ENCODE data around the gene SLC25A13. TPM values are rescaled to one million over a fixed set of nuclear protein-coding genes. Genes with fewer than 3 reads are reported as not detected.

Gene SLC25A13
- total RNA-seq, 2 donors from 2014 or later = 94.3 to 114 TPM

DNA sequence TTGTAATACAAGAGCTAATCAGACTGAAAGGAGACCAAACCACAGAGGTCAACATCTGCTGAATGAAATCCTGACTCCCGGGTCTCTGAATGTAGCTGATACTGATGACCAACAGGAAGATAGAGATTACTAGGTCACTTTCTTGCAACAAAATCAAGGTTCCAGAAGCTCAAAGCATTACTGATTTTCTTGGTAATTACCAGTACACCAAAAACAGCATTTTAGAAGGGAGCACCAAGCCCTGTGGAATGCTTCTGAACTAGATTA lies 177.7 kb downstream of the SLC25A13 start:
- peak overlapping the region; percentile 85 for H3K27ac Mint-ChIP-seq
- H3K27me3 ChIP-seq (ENCODE audit: control insufficient read depth, insufficient read depth, low read length, poor library complexity, severe bottlenecking) = no peaks in the 10 kb centered on the region

DNA sequence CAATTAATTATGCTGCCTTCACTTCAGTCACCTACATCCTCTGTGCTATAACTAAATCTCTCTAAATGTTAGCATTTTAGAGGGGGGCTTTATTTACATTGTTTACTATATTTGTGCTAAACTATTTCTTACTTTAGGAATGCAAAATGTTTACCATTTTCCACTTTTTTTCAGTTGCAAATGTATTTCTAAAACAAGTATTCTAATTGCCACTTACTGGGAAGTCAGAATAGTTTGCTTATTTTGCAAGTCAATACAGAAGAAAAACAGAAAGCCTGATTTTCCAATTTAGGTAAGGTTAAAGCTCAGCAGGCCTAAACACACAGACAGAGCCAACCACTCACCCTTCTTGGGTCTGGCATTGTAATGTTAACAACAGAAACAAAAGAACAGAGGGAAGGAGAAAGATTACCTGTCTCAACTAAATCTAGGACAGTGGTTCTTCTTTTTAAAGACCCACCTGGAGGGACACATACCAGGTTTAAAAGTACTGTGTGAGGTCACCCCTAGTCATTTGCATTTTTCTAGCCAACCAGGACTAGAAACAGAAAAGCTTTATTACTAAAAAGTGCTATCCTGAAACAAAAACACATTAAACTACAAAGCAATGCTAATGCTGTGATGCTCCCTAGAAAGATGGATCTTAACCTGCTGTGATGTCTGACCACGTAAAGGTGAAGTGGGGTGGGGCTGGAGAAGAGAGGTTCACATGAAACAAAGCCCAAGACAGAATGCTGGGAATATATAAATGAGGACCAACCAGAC lies 178.2 kb downstream of the SLC25A13 start:
- no peak overlapping the region for H3K4me3 Mint-ChIP-seq
- 0 to 14% methylated on average over 1 of the region's 1 CpG for WGBS, 2 experiments (ENCODE audit: insufficient coverage in 1 of 2, insufficient read length in 1 of 2)
- no peaks in the 10 kb centered on the region for H3K9me3 ChIP-seq (ENCODE audit: control insufficient read depth, low read length)
- H3K27me3 ChIP-seq (ENCODE audit: control insufficient read depth, insufficient read depth, low read length, poor library complexity, severe bottlenecking) = no peaks in the 10 kb centered on the region
- H3K27me3 Mint-ChIP-seq (ENCODE audit: insufficient read depth) = peaks cover 65% of the 10 kb centered on the region
- H3K4me1 Mint-ChIP-seq = peaks cover 30% of the 10 kb centered on the region
- peaks cover 11% of the 10 kb centered on the region for H3K4me1 ChIP-seq (ENCODE audit: control insufficient read depth, insufficient read depth, low read length)
- no peak for TF ChIP-seq CTCF (conservative IDR thresholded peaks at IDR 0.05)
- H3K27ac ChIP-seq (ENCODE audit: low read depth, low read length) = no peak overlapping the region
- H3K9me3 Mint-ChIP-seq = peaks cover 2% of the 10 kb centered on the region
- H3K9ac ChIP-seq (ENCODE audit: extremely low read depth, low read length, poor library complexity, severe bottlenecking) = no peak overlapping the region
- peaks cover 60% of the 10 kb centered on the region for H3K36me3 ChIP-seq (ENCODE audit: control insufficient read depth, insufficient read depth, low read length)
- H3K36me3 Mint-ChIP-seq (ENCODE audit: low read depth) = peaks cover 48% of the 10 kb centered on the region
- peak overlapping the region; percentile 2 for H3K4me3 ChIP-seq (ENCODE audit: low read length)
- DNase-seq = peak; percentile 71
- H3K27ac Mint-ChIP-seq = peak overlapping the region; percentile 85

More for the DNA sequence above, 177.7 kb downstream of the SLC25A13 start:
- peaks cover 36% of the 10 kb centered on the region for H3K4me1 Mint-ChIP-seq
- H3K36me3 ChIP-seq (ENCODE audit: control insufficient read depth, insufficient read depth, low read length) = peaks cover 56% of the 10 kb centered on the region
- TF ChIP-seq CTCF (conservative IDR thresholded peaks at IDR 0.05) = no peak
- H3K4me3 ChIP-seq (ENCODE audit: low read length) = peak overlapping the region; percentile 2
- H3K27ac ChIP-seq (ENCODE audit: low read depth, low read length) = no peak overlapping the region
- no peaks in the 10 kb centered on the region for H3K9me3 ChIP-seq (ENCODE audit: control insufficient read depth, low read length)
- WGBS, 2 experiments (ENCODE audit: insufficient coverage in 1 of 2, insufficient read length in 1 of 2) = 33 to 45% methylated on average over 1 of the region's 1 CpG
- peaks cover 2% of the 10 kb centered on the region for H3K9me3 Mint-ChIP-seq
- H3K27me3 Mint-ChIP-seq (ENCODE audit: insufficient read depth) = peaks cover 65% of the 10 kb centered on the region
- H3K36me3 Mint-ChIP-seq (ENCODE audit: low read depth) = peaks cover 45% of the 10 kb centered on the region
- H3K4me1 ChIP-seq (ENCODE audit: control insufficient read depth, insufficient read depth, low read length) = peaks cover 15% of the 10 kb centered on the region
- no peak overlapping the region for H3K9ac ChIP-seq (ENCODE audit: extremely low read depth, low read length, poor library complexity, severe bottlenecking)
- no peak for DNase-seq
- no peak overlapping the region for H3K4me3 Mint-ChIP-seq

DNA sequence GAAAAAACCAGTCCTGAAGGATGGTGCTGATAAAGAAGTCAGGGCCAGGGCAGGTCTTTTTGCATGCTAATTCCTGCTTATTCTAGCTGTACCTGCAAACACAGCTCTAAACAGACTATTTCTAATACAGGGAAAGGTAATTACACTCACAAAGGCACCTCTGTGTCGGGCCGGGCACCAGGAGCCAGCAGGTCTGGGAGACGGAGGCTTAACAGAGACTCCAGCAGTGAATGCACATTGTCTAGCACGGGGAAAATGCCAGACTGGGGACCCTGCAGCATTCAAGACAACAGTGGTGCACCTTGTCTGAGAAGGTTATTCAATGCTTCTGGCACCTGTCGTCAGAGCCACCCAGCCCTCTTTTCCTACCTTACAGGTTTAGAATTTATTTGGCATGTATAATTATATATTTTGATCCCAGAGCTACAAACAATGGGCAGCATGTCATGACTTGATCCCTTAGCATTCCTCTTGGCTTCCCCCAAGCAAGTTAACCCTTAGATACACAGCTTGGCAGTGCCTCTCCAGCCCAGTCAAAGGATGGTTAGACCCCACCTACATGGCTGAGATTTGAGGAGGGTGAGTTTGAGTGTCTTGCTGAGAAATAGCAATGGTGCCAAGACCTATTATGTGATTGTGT lies 185.2 kb downstream of the SLC25A13 start:
- no peak overlapping the region for H3K4me3 ChIP-seq (ENCODE audit: low read length)
- H3K4me3 Mint-ChIP-seq = no peak overlapping the region
- peaks cover 60% of the 10 kb centered on the region for H3K36me3 ChIP-seq (ENCODE audit: control insufficient read depth, insufficient read depth, low read length)
- 75 to 96% methylated on average over 4 to 5 of the region's 5 CpGs for WGBS, 2 experiments (ENCODE audit: insufficient coverage in 1 of 2, insufficient read length in 1 of 2)
- no peaks in the 10 kb centered on the region for H3K4me1 ChIP-seq (ENCODE audit: control insufficient read depth, insufficient read depth, low read length)
- H3K27ac Mint-ChIP-seq = no peak overlapping the region
- no peak overlapping the region for H3K27ac ChIP-seq (ENCODE audit: low read depth, low read length)
- peaks cover 18% of the 10 kb centered on the region for H3K27me3 Mint-ChIP-seq (ENCODE audit: insufficient read depth)
- H3K9me3 ChIP-seq (ENCODE audit: control insufficient read depth, low read length) = no peaks in the 10 kb centered on the region
- peaks cover 2% of the 10 kb centered on the region for H3K9me3 Mint-ChIP-seq
- TF ChIP-seq CTCF (conservative IDR thresholded peaks at IDR 0.05) = no peak
- peaks cover 61% of the 10 kb centered on the region for H3K36me3 Mint-ChIP-seq (ENCODE audit: low read depth)
- no peak for DNase-seq
- no peaks in the 10 kb centered on the region for H3K27me3 ChIP-seq (ENCODE audit: control insufficient read depth, insufficient read depth, low read length, poor library complexity, severe bottlenecking)
- H3K4me1 Mint-ChIP-seq = peaks cover 2% of the 10 kb centered on the region
- H3K9ac ChIP-seq (ENCODE audit: extremely low read depth, low read length, poor library complexity, severe bottlenecking) = no peak overlapping the region

Measured in endodermal cell (in vitro differentiated cells).